Breast epithelium (tissue), 3 donors: ENCODE data around the gene HNRNPUL1.

Experiments
- CTCF ChIP-seq, 3 donors: fragments of 450-650 bp; IDR thresholded peaks; one replicate each; pipeline ENCODE4 v1.5.1; 2016 to 2017; ENCODE audit warnings: antibody characterized with exemption in 3 of 3, mild to moderate bottlenecking in 3 of 3, moderate library complexity in 3 of 3
- POLR2A ChIP-seq: fragments of 450-650 bp; IDR thresholded peaks from one replicate; pipeline ENCODE4 v1.6.1; 2016; ENCODE audit warnings: antibody characterized with exemption, mild to moderate bottlenecking, moderate library complexity
- POLR2AphosphoS5 ChIP-seq, 3 donors: sonication (generic); formaldehyde crosslinking; IDR thresholded peaks; one replicate each; pipeline ENCODE4 v1.6.1; 2017; ENCODE audit warnings: antibody characterized with exemption in 3 of 3

GRCh38 chr19:41322451-41322850 is 58.3 kb downstream of the HNRNPUL1 start:
- TF ChIP-seq CTCF (IDR thresholded peaks at IDR 0.05) (no peak), POLR2A (no peak), POLR2AphosphoS5 (IDR thresholded peaks at IDR 0.05) (no peak)
